HepG2 (cell line): Measurements from ENCODE around the gene ARHGEF12. TPM values are rescaled to one million over a fixed set of nuclear protein-coding genes. Genes with fewer than 3 reads are reported as not detected.

Experiments used
- ATAC-seq: fragments of 200-7000 bp; cut with Tn5 transposase; 3 replicates; pipeline ENCODE4 v1.9.1; 2020; ENCODE audit warnings: mild to moderate bottlenecking, moderate library complexity
- BruUV-seq: library from RNA; stranded (reverse); fragments of 400-500 nt; replicated peaks from 2 replicates; lab custom pipeline; 2021; lab: Mats Ljungman, UMichigan
- CTCF ChIA-PET: fragments of 300-600 bp; formaldehyde crosslinking; extraction: SDS; loops from one replicate; lab custom pipeline; 2021; ENCODE audit warnings: low total read pairs, inconsistent platforms, low intra/inter-chr PET ratio; lab: Yijun Ruan, JAX
- POLR2A ChIA-PET: fragments of 350-600 bp; sonication (Branson Sonifier 250); formaldehyde crosslinking; loops from one replicate; lab custom pipeline; 2020; ENCODE audit warnings: antibody characterized with exemption, inconsistent platforms; lab: Yijun Ruan, JAX
- DNase-seq: peaks from one replicate; pipeline ENCODE4 v3.0.0-alpha.2; 2015; ENCODE audit warnings: low spot score
- FAIRE-seq: peaks from 3 replicates; lab custom pipeline; 2011; peaks lifted over from hg19 to GRCh38; lab: Jason Lieb, UNC
- H2AFZ ChIP-seq: one replicate; pipeline ENCODE4 v1.6.1; 2011; ENCODE audit warnings: low read length, inconsistent platforms
- H3K27ac ChIP-seq: fragments of 300-600 bp; 3 replicates; pipeline ENCODE4 v1.8.0; 2011; ENCODE audit warnings: mixed run types, mild to moderate bottlenecking, mixed read lengths, low read length, inconsistent platforms; ENCODE audit not compliant: insufficient read depth; ENCODE audit errors: extremely low read length
- H3K27me3 ChIP-seq, 2 experiments: fragments of 200-600 bp in 1 of 2; 2 replicates in 1 of 2; 3 replicates in 1 of 2; pipeline versions ENCODE4 v1.6.0 to v1.8.0; 2011; ENCODE audit warnings: low read length in 2 of 2, mild to moderate bottlenecking in 2 of 2, moderate library complexity in 2 of 2, inconsistent platforms in 1 of 2; ENCODE audit not compliant: insufficient read depth in 2 of 2, control insufficient read depth in 1 of 2
- H3K36me3 ChIP-seq, 2 experiments: fragments of 200-600 bp in 1 of 2; replicated peaks in 1 of 2; 2 replicates in 1 of 2; 3 replicates in 1 of 2; pipeline versions ENCODE4 v1.5.1 to v1.8.0; 2011; ENCODE audit warnings: low read length in 2 of 2, inconsistent platforms in 1 of 2; ENCODE audit not compliant: insufficient read depth in 2 of 2, control insufficient read depth in 1 of 2
- H3K4me1 ChIP-seq: 2 replicates; pipeline ENCODE4 v1.5.1; 2012; ENCODE audit warnings: low read length, inconsistent platforms; ENCODE audit not compliant: insufficient read depth
- H3K4me2 ChIP-seq: 2 replicates; pipeline ENCODE4 v1.6.0; 2011; ENCODE audit warnings: low read depth, low read length, inconsistent platforms
- H3K4me3 ChIP-seq, 3 experiments: fragments of 200-600 bp in 1 of 3; sonication (generic), shearing (Covaris generic) in 1 of 3; replicated peaks in 1 of 3; 2 replicates each; pipeline ENCODE4 v1.5.1; 2011 to 2016; ENCODE audit warnings: low read length in 3 of 3, inconsistent platforms in 2 of 3, low read depth in 2 of 3, mild to moderate bottlenecking in 2 of 3, control low read depth in 1 of 3, mixed read lengths in 1 of 3; ENCODE audit not compliant: insufficient read depth in 1 of 3
- H3K79me2 ChIP-seq: one replicate; pipeline ENCODE4 v1.6.1; 2011; ENCODE audit warnings: low read length, inconsistent platforms; ENCODE audit not compliant: insufficient read depth
- H3K9ac ChIP-seq: 2 replicates; pipeline ENCODE4 v1.6.0; 2011; ENCODE audit warnings: mild to moderate bottlenecking, low read depth, low read length, inconsistent platforms; ENCODE audit not compliant: insufficient read depth
- H3K9me3 ChIP-seq: 2 replicates; pipeline ENCODE4 v1.5.1; 2012; ENCODE audit warnings: mild to moderate bottlenecking, low read length
- H4K20me1 ChIP-seq: 2 replicates; pipeline ENCODE4 v1.6.0; 2011; ENCODE audit warnings: inconsistent platforms, mild to moderate bottlenecking, low read length, moderate library complexity; ENCODE audit not compliant: insufficient read depth
- KLF9 ChIP-seq: IDR thresholded peaks from 2 replicates; pipeline ENCODE4 v1.6.1; 2016; ENCODE audit warnings: low read depth
- NR2F6 ChIP-seq, 2 experiments: IDR thresholded peaks; 2 replicates each; pipeline ENCODE4 v1.6.1; 2016; ENCODE audit warnings: antibody characterized with exemption in 1 of 2, mild to moderate bottlenecking in 1 of 2
- PHF21A ChIP-seq: sonication (generic); formaldehyde crosslinking; IDR thresholded peaks from 2 replicates; pipeline ENCODE4 v1.5.0; 2020; ENCODE audit warnings: mild to moderate bottlenecking, missing genetic modification reagents
- RARA ChIP-seq: IDR thresholded peaks from 2 replicates; pipeline ENCODE4 v1.6.1; 2016; ENCODE audit warnings: missing genetic modification reagents, missing compliant biosample characterization
- RBM22 ChIP-seq: fragments of 200-400 bp; formaldehyde crosslinking; optimal IDR thresholded peaks from 2 replicates; pipeline ENCODE3; 2017; ENCODE audit warnings: mild to moderate bottlenecking, low read length, moderate library complexity
- ZKSCAN8 ChIP-seq: IDR thresholded peaks from 2 replicates; pipeline ENCODE4 v1.6.1; 2016; ENCODE audit warnings: borderline replicate concordance, missing genetic modification reagents, missing compliant biosample characterization
- ZNF460 ChIP-seq: sonication (generic); formaldehyde crosslinking; IDR thresholded peaks from 2 replicates; pipeline ENCODE4 v1.5.1; 2020; ENCODE audit warnings: missing genetic modification reagents, mild to moderate bottlenecking, borderline replicate concordance
- ZNF841 ChIP-seq: sonication (generic); formaldehyde crosslinking; IDR thresholded peaks from 2 replicates; pipeline ENCODE4 v1.8.1; 2023; ENCODE audit warnings: missing genetic modification reagents, borderline replicate concordance
- whole genome bisulfite sequencing: methylation state at CpG from one replicate; pipeline ENCODE4 v1.1.6; 2017; ENCODE audit warnings: low lambda C conversion rate; 5-methylcytosine and 5-hydroxymethylcytosine counted together
- in situ Hi-C: cut with HindIII; loops from 2 replicates; pipeline ENCODE4 v1.10.0; 2017; ENCODE audit warnings: low pct_unique_long_range_greater_than_20kb; ENCODE audit not compliant: extremely low pct_ligation_motif_present
- intact Hi-C: fragments of 100-400 bp; cut with micrococcal nuclease; formaldehyde crosslinking; loops from one replicate; pipeline ENCODE4 v1.10.0; 2022; ENCODE audit not compliant: unreplicated experiment
- polyA plus RNA-seq, 8 experiments: library from polyadenylated mRNA; depleted of rRNA in 3 of 8; stranded (reverse) in 7 of 8; unstranded in 1 of 8; fragments of >200 nt; fragmentation: Illumina TruSeq in 4 of 8; extraction: Trizol in 4 of 8; gene quantifications; 2 replicates each; pipeline versions ENCODE4 v1.2.1 to v1.2.3, GENCODE V29; 2011 to 2016; ENCODE audit warnings: low read depth in 4 of 8, missing spikeins in 1 of 8, mixed read lengths in 1 of 8; ENCODE audit not compliant: insufficient read depth in 1 of 8
- total RNA-seq, 5 experiments: library from RNA; depleted of rRNA; stranded (reverse); fragments of >200 nt; fragmentation: Illumina TruSeq; extraction: Trizol; gene quantifications; 2 replicates each; pipeline ENCODE4 v1.2.3, GENCODE V29; 2016; ENCODE audit warnings: low read depth in 1 of 5
- TF ChIP-seq, protein P1 (sequence below): sonication (generic); formaldehyde crosslinking; IDR thresholded peaks from 2 replicates; pipeline ENCODE4 v1.4.0; 2020; ENCODE audit warnings: mild to moderate bottlenecking, missing genetic modification reagents

ARHGEF12 gene
- total and polyA plus RNA-seq, 2 of the 13 experiments (the other 11 are each of a cell fraction or from before 2014, with no cell fraction given): 17.9 to 54.4 TPM

DNA sequence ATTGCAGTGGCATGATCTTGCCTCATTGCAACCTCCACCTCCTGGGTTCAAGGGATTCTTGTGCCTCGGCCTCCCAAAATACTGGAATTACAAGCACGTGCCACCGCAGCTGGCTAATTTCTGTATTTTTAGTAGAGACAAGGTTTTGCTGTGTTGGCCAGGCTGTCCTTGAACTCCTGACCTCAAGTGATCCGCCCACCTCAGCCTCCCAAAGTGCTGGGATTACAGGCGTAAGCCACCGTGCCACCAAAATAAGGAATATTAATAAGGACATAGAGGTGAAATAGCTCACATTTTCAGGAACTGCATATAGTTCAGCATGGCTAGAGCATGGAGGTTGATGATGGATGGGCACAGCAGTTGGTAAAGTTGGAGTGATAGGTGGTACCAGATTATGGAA lies 21.4 kb downstream of the ARHGEF12 start:
- Histone ChIP-seq H4K20me1 (peaks cover 24% of the 10 kb centered on the region; the same call in 1 of the 2 replicates), H3K9me3 (no peaks in the 10 kb centered on the region), H3K4me3 (no peak overlapping the region), H3K9ac (no peak overlapping the region), H3K27ac (no peak overlapping the region), H3K4me2 (no peak overlapping the region), H2AFZ (no peak overlapping the region), H3K79me2 (peaks cover 95% of the 10 kb centered on the region), H3K4me1 (peaks cover 47% of the 10 kb centered on the region), H3K36me3 (0 out of 5 replicates have a peak, but pooled peaks cover 0 to 1% of the 10 kb centered on the region in 2 experiments), H3K27me3 (no peaks in the 10 kb centered on the region)
- intact Hi-C loops (no loop called here), in situ Hi-C loops (no loop called here)
- TF ChIP-seq, protein P1, sequence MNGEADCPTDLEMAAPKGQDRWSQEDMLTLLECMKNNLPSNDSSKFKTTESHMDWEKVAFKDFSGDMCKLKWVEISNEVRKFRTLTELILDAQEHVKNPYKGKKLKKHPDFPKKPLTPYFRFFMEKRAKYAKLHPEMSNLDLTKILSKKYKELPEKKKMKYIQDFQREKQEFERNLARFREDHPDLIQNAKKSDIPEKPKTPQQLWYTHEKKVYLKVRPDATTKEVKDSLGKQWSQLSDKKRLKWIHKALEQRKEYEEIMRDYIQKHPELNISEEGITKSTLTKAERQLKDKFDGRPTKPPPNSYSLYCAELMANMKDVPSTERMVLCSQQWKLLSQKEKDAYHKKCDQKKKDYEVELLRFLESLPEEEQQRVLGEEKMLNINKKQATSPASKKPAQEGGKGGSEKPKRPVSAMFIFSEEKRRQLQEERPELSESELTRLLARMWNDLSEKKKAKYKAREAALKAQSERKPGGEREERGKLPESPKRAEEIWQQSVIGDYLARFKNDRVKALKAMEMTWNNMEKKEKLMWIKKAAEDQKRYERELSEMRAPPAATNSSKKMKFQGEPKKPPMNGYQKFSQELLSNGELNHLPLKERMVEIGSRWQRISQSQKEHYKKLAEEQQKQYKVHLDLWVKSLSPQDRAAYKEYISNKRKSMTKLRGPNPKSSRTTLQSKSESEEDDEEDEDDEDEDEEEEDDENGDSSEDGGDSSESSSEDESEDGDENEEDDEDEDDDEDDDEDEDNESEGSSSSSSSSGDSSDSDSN (CRISPR knock-in tag): no peak
- TF ChIP-seq ZNF460 (peak; percentile 75; the same call in 1 of the 2 replicates), NR2F6 (IDR thresholded peaks at IDR 0.05) (peak; percentile 34; the same call in 1 of the 2 replicates), NR2F6 (CRISPR knock-in tag; IDR thresholded peaks at IDR 0.05) (peak; percentile 40; the same call in 1 of the 2 replicates), ZNF841 (0 out of 2 replicates have a peak, but pooled peaks have one; percentile 34), RARA (CRISPR knock-in tag) (peak; percentile 56)
- no peak for FAIRE-seq
- BruUV-seq: no TSS peak
- POLR2A ChIA-PET: no interaction called here
- no peak for DNase-seq
- 96% methylated on average over 6 of the region's 6 CpGs for WGBS
- no peak for ATAC-seq
- CTCF ChIA-PET: no interaction called here

DNA sequence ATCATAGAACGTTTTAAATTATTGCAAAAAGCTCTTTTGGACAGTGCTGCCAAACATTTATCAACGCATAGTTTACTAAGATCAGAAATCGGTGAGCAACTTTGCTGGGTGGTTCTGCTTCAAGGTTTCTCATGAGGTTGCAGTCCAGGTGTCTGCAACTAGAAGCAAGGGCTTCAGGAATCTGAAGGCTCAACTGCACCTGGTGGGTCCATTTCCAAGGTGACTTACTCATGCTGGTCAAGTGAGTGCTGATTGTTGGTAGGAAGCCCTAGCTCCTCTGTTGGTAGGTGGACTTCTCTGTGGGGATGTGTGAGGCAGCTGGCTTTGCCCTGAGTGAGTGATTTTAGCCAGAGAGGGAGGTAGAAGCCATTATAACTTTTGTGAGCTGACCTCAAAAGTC lies 22.5 kb downstream of the ARHGEF12 start:
- Histone ChIP-seq H4K20me1 (peaks cover 21% of the 10 kb centered on the region; the same call in 1 of the 2 replicates), H3K36me3 (0 out of 5 replicates have a peak, but pooled peaks cover 0 to 1% of the 10 kb centered on the region in 2 experiments), H3K9me3 (no peaks in the 10 kb centered on the region), H3K27me3 (no peaks in the 10 kb centered on the region), H3K4me3 (no peak overlapping the region), H3K27ac (no peak overlapping the region), H3K4me1 (peaks cover 40% of the 10 kb centered on the region), H3K79me2 (peaks cover 91% of the 10 kb centered on the region)
- ATAC-seq (no peak), FAIRE-seq (no peak)
- in situ Hi-C loops: no loop called here
- POLR2A ChIA-PET: no interaction called here
- 94% methylated on average over 3 of the region's 3 CpGs for WGBS
- TF ChIP-seq PHF21A (CRISPR knock-in tag) (no peak), KLF9 (CRISPR knock-in tag) (no peak), ZKSCAN8 (CRISPR knock-in tag) (no peak), RBM22 (peak; percentile 34)
- TF ChIP-seq, all 625 proteins: peak for 1
- intact Hi-C loops: no loop called here
- H3K9ac ChIP-seq: no peak overlapping the region
- no peak overlapping the region for H3K4me2 ChIP-seq
- CTCF ChIA-PET: no interaction called here
- no peak overlapping the region for H2AFZ ChIP-seq
- DNase-seq: no peak
- BruUV-seq: no TSS peak
